K562 (cell line): Measurements from ENCODE around the gene KLHL22. TPM values are rescaled to one million over a fixed set of nuclear protein-coding genes. Genes with fewer than 3 reads are reported as not detected.

ENCODE experiments used
- ARID2 ChIP-seq: fragments of 450-650 bp; IDR thresholded peaks from 2 replicates; pipeline ENCODE4 v1.6.1; 2017; ENCODE audit warnings: antibody characterized with exemption, mild to moderate bottlenecking
- HNRNPLL ChIP-seq: fragments of 200-400 bp; formaldehyde crosslinking; IDR thresholded peaks from 2 replicates; pipeline ENCODE4 v1.6.1; 2017; ENCODE audit warnings: low read length, low read depth, mild to moderate bottlenecking; ENCODE audit not compliant: poor library complexity, severe bottlenecking
- RBM22 ChIP-seq: fragments of 200-400 bp; formaldehyde crosslinking; IDR thresholded peaks from 2 replicates; pipeline ENCODE4 v1.6.1; 2018; ENCODE audit warnings: low read length, low read depth; ENCODE audit not compliant: poor library complexity, severe bottlenecking
- RHOXF2B ChIP-seq: fragments of 250-450 bp; sonication (Bioruptor Pico); conservative IDR thresholded peaks from 2 replicates; pipeline ENCODE4 v1.5.1; 2021
- SREBF1 ChIP-seq: fragments of 150-350 bp; IDR thresholded peaks from 2 replicates; pipeline ENCODE4 v1.6.1; 2014; ENCODE audit warnings: antibody characterized with exemption, low read depth, low read length, borderline replicate concordance
- SRSF3 ChIP-seq: fragments of 200-400 bp; formaldehyde crosslinking; IDR thresholded peaks from 2 replicates; pipeline ENCODE4 v1.6.1; 2016; ENCODE audit warnings: mild to moderate bottlenecking, low read length, moderate library complexity; ENCODE audit not compliant: insufficient read depth
- ZNF140 ChIP-seq: fragments of 250-450 bp; sonication (Bioruptor Pico); IDR thresholded peaks from 2 replicates; pipeline ENCODE4 v1.8.0; 2021; ENCODE audit warnings: moderate library complexity, mild to moderate bottlenecking, inconsistent platforms
- ZNF395 ChIP-seq: fragments of 200-800 bp; sonication (Bioruptor generic); IDR thresholded peaks from 2 replicates; pipeline ENCODE4 v1.6.1; 2017; ENCODE audit warnings: missing genetic modification characterization, missing compliant biosample characterization
- ZNF740 ChIP-seq, 3 experiments: fragments of 200-800 bp in 1 of 3; sonication (Bioruptor generic) in 1 of 3; sonication (generic) in 1 of 3; formaldehyde crosslinking in 1 of 3; IDR thresholded peaks; 2 replicates each; pipeline versions ENCODE4 v1.6.1 to v1.8.0; 2016 to 2022; ENCODE audit warnings: mild to moderate bottlenecking in 2 of 3, missing compliant biosample characterization in 2 of 3, missing genetic modification characterization in 2 of 3, missing genetic modification reagents in 1 of 3
- ZNF780A ChIP-seq: fragments of 250-450 bp; sonication (Bioruptor Pico); IDR thresholded peaks from 2 replicates; pipeline ENCODE4 v1.5.0; 2021; ENCODE audit warnings: mild to moderate bottlenecking
- ZSCAN29 ChIP-seq: fragments of 450-650 bp; IDR thresholded peaks from 2 replicates; pipeline ENCODE4 v1.6.1; 2017
- polyA plus RNA-seq, 8 experiments: library from polyadenylated mRNA; depleted of rRNA in 4 of 8; stranded (reverse) in 5 of 8; unstranded in 3 of 8; fragments of >200 nt; fragmentation: Nextera tagmentation in 2 of 8; fragmentation: Illumina TruSeq in 1 of 8; extraction: Ambion mirVana in 2 of 8; extraction: Trizol in 1 of 8; gene quantifications; 2 replicates each; pipeline versions ENCODE4 v1.2.1 to v1.2.3, GENCODE V29; 2011 to 2014; ENCODE audit warnings: inconsistent platforms in 1 of 8, missing spikeins in 1 of 8
- total RNA-seq, 7 experiments: library from RNA; depleted of rRNA in 6 of 7; stranded (reverse); fragments of >200 nt in 6 of 7; fragmentation: Illumina TruSeq in 2 of 7; extraction: Trizol in 2 of 7; gene quantifications; 2 replicates each; pipeline versions ENCODE4 v1.2.1 to v1.2.3, GENCODE V29; 2011 to 2021; ENCODE audit warnings: low replicate concordance in 1 of 7
- TF ChIP-seq, protein P1 (sequence below): fragments of 250-450 bp; sonication (Bioruptor Pico); IDR thresholded peaks from 2 replicates; pipeline ENCODE4 v1.8.0; 2022; ENCODE audit warnings: moderate library complexity, mild to moderate bottlenecking, inconsistent platforms

The KLHL22 gene
- total and polyA plus RNA-seq, 9 of the 15 experiments (the other 6 are each of a cell fraction or from before 2014, with no cell fraction given), result 1.3 to 25.6 (median 15.2) TPM

DNA sequence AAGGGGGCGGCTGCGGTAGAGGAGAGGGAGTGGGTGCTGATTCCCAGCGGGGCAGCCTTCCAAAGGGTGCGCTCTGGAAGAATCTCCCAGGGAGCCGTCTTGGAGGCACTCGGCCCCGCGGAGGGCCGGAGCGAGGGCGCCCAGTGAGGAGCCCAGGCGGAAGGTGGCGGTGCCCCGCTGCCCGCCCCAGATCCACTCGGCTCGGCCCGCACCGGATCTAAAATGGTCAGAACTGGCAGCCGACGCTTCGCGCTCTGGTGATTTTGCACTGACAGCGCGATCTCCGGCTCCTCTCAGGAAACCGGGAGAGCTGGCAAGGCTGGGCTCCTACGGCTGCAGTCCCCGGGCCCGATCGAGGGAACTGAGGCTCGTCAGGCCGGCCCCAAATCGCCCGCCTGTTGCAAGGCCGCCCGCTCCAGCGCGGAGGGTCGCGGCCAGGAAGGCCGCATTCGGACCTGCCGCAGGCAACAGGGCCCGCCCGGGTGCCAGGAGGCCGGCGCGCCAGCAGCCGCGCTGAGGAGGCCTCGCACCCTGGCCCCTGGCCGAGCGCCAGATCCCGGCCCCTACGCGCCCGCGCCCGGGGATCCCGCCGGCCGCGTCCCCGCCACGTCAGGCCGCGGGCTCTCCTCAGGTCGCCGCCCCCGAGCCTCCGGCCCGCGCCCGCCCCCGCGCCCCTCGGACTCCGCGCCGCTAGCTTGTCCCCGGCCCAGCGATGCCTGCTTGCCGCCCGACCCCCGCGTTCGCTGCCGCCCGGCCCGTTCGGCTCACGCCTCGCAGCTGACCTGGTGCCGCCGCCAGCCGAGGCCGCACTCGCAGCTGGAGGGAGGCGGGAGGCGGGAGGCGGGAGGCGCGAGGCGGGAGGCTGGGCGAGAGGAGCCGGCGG is at the start of gene KLHL22 (continued):
- no peak for TF ChIP-seq ZNF395 (CRISPR knock-in tag)
- no peak for TF ChIP-seq ZNF780A (CRISPR knock-in tag)
- TF ChIP-seq SRSF3, result peak; percentile 98
- TF ChIP-seq SREBF1, result no peak
- no peak for TF ChIP-seq ZSCAN29
- no peak for TF ChIP-seq ZNF740 (CRISPR knock-in tag; IDR thresholded peaks at IDR 0.05)
- no peak; a peak in 1 of 4 replicates for TF ChIP-seq ZNF740 (tag; IDR thresholded peaks at IDR 0.05)
- TF ChIP-seq RBM22, result peak; percentile 89
- TF ChIP-seq ARID2, result no peak
- no peak for TF ChIP-seq HNRNPLL
- TF ChIP-seq RHOXF2B (CRISPR knock-in tag), result peak; percentile 91
- no peak for TF ChIP-seq ZNF140 (CRISPR knock-in tag)
- TF ChIP-seq, protein P1, sequence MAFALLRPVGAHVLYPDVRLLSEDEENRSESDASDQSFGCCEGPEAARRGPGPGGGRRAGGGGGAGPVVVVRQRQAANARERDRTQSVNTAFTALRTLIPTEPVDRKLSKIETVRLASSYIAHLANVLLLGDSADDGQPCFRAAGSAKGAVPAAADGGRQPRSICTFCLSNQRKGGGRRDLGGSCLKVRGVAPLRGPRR (CRISPR knock-in tag), result no peak
